Left lobe of liver (tissue), 2 donors: ENCODE results near the gene LRFN5. TPM values are rescaled to one million over a fixed set of nuclear protein-coding genes. Genes with fewer than 3 reads are reported as not detected.
"Not testable (repeated sequence)": the region's sequence is repeated elsewhere in the genome, so short reads cannot be mapped to it uniquely, and the experiment has no call there.

Source experiments
- ATAC-seq: fragments of 200-7000 bp; cut with Tn5 transposase; one replicate; pipeline ENCODE4 v1.9.1; 2020; ENCODE audit warnings: mild to moderate bottlenecking, moderate library complexity
- DNase-seq: peaks from one replicate; pipeline ENCODE4 v3.0.0-alpha.2; 2020; ENCODE audit warnings: low spot score
- total RNA-seq: library from RNA; stranded (reverse); gene quantifications from one replicate; pipeline ENCODE4 v1.2.1, GENCODE V29; 2021
- donor health status: DM: no; HTN: no; CAD: no; lungs with moderate emphysema.
- donor health status: DM: no; HTN: yes; CAD: no.

The LRFN5 gene
- total RNA-seq = 0.05 TPM

DNA sequence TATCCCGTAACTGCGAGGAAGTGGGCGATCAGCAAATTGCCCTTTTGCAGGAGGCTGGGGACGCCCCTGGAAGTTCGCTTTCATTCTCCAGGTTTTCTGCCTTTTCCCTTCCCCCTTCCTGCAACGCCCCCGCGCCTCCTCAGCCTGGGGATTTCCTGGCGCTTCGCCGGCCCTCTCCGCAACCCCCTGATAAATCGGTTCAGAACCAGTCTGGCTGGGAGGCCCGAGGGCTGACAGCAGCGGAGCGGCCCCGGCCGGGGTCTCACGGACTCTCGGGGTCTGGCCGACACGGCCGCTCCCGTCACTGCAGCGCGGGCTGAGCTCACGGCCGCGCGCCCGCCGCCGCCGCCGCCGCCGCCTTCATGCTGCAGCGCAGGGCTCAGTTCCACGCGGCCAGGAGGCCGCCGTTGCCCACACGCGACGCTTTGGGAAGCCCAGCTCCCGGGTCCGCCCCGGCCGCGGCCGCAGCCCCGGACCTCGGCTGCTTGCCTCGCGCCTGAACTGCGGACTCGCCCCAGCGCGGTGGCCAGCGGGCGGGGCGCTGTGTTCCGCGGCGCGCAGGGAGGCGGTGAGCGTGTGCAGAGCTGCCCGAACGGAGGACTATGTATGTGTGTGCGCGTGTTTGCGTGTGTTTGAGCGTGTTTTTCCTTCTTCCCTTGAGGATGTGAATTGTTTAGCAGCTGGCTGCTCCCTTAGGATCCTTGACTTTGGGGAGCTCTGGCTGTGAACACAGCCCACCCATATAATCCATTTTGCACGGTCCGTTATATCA, at the start of gene LRFN5:
Gene LRFN5, plus strand, starts transcription at position 345 of the 772 bp plus-strand sequence.
- no peak for DNase-seq
- ATAC-seq = peak; percentile 93

DNA sequence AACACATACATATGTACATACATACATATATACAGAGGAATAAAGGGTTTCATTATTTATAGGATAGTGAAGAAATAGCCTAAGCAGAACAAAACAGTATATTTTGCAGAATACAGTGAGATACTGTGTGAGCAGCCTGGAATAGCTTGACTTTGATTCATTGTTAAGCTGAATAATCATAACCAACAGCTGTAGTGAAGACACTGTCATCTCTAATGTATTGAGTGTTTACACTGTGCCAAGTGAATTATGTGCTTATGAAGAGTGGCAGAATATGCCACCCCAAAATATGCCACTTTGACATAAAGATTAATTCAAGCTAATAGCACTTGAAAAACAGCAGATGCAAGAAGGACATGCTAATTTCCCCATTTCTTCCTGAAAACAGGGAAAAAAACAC, 48.2 kb upstream of the LRFN5 start:
- DNase-seq (no peak), ATAC-seq (no peak)

DNA sequence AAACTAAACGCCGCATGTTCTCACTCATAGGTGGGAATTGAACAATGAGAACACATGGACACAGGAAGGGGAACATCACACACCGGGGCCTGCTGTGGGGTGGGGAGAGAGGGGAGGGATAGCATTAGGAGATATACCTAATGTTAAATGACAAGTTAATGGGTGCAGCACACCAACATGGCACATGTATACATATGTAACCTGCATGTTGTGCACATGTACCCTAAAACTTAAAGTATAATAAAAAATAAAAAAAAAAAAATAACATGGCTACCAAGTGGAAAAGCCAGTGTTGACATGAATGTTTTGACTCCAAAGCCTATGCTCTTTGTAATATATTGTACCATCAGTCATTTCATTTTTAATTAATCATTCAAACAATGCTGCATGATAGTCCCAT, 39.8 kb upstream of the LRFN5 start:
- DNase-seq, ATAC-seq: not testable (repeated sequence)

DNA sequence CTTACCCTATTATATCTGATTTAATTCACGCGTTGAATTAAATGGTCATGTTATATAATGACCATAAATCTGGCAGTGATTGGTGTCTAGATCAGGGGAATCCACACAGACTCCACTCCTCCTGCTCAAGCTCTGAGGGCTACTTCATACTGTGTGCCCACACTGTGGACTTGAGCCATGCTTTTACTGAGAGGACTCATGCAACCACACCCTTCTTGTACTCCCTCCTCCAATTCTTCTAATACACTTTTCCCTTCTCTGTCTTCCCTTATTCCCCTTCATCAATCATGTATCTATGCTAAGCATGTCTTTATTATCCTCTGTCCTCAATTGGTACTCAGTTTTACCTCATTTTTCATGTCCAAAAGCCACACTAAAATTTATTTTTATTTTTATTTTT, 37.7 kb upstream of the LRFN5 start:
- ATAC-seq (no peak), DNase-seq (no peak)

DNA sequence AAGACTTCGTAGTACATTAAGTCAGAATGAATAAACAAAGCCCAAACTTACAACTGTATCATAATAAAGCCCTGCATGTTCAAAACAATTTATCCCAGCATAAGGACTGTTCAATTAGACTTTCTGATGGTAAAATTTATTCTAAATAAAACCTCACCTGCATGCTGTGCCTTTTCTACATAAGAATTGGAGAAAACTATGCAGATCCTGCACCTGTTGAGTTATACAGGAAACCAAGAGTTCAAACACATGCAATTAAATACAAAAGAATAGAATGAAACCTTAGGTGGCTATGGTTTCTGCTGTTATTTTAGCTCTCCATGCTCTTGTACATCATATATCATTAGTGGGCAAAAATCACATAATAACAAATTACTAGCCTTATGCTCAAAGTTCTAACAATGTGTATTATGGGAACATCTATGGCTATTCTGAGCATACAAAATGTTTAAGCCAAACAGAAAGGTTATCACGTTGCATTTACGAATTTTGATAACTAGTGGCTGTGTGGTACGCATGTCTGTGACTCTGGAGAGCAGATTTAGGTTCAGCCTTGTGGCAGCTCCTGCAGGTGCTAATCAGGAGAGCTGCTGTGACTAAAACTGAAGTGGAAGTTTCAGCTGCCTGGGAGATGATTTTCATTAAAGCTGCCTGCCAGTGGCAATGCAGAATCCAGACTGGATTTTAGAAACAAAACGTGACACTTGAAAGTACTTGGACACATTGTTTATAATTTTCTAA, 36.1 kb upstream of the LRFN5 start:
- no peak for ATAC-seq
- no peak for DNase-seq

DNA sequence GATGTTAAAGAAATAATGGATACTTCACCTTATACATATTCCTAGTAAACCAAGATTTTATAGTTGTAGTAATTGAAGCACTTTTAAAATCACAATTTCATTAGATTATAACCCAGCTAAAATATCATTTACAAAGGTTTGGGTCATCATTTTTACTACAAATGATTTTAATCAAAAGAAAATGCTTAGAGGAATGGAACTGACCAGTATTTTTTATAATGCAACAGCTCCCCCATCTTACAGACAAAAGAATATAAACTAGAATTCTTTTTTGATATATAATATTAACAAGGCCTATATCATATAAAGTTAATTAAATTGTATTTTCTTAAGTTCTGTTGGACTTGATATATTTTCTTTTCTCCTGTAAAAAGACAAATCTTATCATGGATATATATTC, 20.4 kb upstream of the LRFN5 start:
- DNase-seq (no peak), ATAC-seq (no peak)

DNA sequence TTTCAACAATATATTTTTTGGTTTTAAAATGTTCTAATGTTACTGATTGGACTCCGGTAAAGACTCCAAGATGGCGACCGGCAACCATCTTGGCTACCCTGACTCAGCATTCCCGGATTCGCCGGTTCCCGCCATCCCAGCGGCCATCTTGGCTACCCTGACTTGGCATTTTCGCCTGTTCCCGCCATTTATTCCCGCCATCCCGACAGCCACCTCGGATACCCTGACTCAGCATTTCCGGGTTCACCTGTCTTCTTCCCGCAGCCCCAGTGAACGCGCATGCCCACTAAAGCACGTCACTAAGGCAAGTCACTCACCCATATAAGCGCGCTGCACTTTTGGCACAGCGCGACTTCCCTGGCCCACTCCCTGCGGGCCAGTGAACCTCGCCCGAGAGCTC, 9.0 kb upstream of the LRFN5 start:
- no peak for DNase-seq

DNA sequence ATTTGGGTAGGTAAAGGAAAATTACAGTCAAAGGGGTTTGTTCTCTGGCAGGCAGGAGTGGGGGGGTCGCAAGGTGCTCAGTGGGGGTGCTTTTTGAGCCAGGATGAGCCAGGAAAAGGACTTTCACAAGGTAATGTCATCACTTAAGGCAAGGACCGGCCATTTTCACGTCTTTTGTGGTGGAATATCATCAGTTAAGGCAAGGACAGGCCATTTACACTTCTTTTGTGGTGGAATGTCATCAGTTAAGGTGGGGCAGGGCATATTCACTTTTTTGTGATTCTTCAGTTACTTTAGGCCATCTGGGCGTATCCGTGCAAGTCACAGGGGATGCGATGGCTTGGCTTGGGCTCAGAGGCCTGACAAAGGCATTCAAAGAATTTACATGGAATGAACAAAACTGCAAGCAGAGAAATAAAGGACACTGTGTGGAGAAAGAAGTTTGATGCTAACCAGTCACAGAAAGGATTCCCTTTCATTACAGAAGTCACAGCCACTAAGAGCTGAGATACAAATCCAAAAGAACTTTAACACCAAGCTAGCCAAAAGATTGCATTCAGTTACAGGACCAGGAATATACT, 6.8 kb upstream of the LRFN5 start:
- DNase-seq, ATAC-seq: not testable (repeated sequence)

More for the DNA sequence above, 9.0 kb upstream of the LRFN5 start:
- no peak for ATAC-seq

DNA sequence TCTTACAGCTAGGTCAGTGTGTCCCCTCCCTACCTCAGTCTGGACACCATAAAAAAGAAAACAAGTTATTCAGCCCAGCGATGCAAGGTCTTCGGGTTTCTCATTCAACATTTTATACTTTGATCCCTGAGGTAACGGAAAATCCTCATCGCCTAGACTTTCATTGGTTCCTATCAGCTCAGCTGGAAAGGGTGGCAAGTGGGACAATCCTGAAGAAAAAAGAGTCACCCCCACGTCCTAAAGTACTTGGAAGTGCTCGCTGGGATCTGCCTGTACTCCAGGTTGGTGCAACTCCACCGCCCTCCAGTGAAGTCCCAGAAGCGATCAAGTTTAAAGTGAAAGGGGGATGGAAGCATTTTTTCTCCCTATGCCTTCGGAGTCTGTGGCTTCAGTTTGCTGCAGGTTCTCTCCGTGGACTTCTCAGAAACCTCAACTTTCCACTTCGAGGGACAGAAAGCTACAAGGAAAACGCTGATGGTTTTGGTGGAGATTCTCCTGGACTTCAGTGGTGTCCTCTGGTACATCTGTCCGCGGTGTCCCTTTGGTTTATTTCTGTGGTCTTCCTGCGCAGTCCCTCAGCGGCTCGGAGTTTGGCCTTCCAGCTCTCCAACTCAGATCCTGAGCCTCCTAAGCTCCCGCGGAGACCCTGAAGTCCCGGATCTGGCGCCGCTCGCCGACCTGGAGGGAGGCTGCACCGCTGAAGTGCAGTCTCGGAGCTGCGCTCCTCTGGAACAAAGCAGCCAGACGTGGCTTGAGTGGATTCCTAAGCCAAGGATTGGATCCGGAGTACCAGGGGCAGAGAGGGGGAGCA, 1.8 kb upstream of the LRFN5 start:
- ATAC-seq (no peak), DNase-seq (no peak)

DNA sequence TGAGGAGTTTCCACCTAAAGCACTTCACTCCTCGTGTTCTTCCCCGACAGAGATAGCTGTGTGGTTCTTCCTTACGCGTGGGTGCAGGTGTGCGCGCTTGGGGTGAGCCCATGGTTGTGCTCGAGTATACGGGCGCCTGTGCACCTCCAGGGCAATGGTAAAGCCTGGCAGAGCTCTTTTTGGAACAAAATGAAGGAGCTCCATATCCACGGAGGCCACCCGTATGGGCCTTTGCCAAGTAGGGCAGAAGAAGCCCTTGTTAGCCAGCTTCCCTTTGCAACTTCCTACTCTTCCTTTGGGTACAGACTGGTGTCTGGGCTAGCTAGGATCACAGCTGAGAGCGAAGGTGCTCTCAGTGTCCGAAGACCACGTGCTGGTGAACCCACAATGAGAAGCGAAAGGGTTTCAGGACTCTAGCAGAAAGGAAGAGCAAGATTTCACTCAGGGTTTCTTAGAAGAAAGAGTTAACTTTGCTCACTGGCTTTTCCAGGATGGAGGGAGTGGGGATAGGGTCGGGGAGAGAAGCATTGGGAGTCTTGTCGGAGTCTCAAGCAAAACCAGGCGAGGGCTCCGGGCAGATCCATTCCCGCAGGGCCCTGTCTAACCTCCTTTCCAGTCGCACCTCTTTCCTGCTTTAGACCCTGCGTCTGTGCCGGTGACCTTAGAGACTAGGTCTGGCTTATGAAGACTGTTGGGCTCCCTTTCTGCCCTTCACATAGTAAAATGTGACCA, 960 bp upstream of the LRFN5 start:
- ATAC-seq (no peak), DNase-seq (no peak)

DNA sequence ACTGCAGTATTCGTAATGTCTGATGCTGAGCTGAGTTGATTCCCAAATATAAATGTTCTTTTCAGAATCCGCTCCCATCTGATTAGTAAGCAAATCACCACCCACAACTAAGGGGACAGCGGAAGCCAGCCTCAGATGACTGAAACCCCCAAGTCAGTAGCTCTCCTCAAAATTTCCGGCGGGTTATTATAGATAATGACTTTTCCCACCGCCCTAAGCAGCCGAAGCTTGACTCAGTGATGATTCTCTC, 469 bp upstream of the LRFN5 start:
- ATAC-seq (no peak), DNase-seq (no peak)

DNA sequence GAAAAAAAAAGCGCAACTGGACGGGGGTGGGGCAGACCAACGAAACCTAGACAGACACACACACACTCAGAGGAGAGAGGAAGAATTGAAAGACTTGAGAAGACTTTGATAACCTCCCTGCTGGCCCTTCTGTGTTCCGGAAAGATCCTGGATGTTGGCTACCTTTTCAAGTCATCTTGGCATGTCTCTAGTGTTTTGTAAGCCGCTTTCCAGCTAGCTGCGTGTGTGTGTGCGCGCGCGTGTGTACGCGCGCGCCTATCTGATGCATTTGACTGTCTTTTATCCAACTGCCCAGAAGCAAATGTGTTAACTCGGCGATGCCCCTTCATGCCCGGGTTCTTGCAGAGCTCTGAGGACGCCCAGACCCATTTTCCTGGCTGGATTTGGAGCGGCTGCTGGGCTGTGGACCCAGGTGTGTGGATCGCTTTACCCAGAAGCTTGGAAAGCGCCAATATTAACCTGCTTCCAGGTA, 664 bp downstream of the LRFN5 start:
- ATAC-seq (peak; percentile 33), DNase-seq (no peak)

DNA sequence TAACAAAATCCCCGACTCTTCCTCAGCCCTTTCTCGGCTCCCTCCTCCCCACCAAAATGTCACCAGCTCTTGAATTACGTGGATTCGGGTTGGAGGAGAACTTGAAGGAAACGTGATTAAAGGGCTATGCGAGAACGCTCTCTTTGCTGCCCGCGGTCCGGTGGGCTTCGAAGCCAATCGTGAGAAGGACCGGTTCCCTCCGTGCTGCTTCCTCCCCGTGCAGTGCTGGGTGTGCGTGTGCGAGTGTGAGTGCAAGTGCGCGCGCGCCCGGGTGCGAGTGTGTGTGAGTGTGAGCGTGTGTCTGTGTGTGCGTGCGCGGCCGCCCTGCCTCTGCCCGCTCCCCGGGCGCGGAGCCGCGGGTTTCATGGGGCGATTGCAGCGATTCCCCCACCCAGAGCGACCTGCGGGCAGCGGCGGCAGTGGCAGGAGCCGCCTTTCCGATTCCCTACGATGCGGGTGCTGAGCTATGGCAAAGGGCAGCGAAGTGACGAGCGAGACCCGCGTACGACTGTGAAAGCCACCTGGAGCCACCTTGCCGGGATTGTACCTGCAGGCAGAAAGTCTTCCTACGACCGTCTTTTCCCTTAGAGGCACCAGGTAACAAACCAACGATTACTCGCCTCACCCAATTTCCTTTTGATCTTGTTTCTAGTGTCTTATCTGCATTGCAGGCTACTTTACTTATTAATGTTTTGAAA, 1.4 kb downstream of the LRFN5 start:
- ATAC-seq (no peak), DNase-seq (no peak)

DNA sequence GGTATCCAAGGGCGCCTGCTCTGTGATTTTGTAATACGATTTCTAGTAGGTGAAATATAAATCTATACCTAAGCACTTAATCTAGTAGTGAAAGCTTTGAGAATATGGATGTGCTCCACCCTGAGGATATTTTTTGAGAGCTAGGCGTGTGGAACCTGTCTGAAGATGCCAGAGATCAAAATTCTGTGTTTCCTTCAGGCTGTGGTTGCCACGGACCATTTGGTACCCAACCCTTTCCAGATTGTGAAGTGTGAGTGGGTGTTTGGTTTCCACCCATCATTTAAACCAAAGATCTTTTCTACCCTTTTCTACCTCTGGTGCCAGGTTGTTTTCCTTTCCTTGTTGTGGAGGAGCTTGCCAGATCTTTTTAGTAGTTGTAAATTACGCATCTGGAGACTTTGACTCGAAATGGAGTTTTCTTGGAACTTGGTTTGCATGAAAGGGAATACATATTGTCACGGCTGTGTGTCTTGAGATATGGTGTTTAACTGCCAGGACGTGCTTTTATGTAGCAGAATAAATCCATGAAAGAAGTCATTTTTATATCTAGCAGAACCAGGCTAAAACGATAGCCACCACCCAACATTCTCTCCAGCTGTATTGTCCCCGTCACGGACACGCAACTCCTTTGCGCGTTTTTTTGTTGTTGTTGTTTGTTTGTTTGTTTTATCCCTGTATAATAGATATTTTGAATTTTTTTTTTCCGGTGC, 2.2 kb downstream of the LRFN5 start:
- ATAC-seq = no peak
- DNase-seq = no peak

DNA sequence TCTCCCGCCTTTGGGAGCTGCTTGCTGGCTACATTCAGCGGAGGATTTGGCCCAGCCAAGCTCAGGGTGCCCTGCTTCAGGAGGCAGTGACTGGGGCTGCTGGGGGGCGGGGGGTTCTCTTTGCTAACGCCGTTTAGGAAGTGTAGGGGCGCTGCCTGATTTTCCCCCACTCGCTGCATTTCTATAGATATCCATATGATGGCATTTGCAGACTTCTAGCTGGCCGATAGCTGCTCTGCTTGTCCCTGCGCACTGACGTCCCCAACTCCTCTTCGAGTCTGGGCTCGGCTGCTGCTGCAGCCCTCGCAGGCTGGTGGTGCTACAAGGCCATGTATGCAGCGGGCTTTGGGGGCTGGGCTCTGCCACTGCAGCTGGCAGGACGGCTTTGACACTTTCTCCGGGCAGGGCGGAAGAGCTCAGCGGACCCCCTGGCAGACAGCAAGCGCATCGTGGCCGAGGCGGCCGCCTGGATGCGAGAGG, 3.1 kb downstream of the LRFN5 start:
- no peak for ATAC-seq

DNA sequence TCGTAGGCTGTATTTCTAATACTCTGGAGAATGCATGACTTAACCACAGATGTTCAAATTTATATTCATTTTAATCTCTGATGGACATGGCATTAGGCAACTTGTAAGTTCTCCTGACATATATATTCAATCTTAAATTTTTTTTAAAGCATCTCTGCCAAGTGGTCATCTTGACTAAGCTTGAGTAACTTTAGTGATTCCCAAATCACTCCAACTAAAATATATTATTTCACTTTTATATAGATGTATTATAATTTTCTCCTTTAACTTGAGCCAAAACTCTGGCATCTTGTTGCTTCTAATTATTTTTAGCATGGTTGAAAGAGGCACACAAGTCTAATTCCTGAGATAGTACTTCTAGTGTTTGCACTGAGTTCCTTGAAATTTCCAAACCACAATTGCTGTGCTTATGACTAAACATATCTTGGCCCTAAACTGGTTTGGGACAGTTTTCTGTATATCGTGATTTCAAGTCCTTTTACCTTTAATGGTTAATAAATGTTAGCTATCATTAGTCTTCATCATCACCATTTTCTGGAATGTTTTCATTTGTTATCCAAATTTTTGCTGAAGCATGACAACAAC, 8.4 kb downstream of the LRFN5 start:
- no peak for DNase-seq
- no peak for ATAC-seq

More for the DNA sequence above, 3.1 kb downstream of the LRFN5 start:
- DNase-seq = no peak

DNA sequence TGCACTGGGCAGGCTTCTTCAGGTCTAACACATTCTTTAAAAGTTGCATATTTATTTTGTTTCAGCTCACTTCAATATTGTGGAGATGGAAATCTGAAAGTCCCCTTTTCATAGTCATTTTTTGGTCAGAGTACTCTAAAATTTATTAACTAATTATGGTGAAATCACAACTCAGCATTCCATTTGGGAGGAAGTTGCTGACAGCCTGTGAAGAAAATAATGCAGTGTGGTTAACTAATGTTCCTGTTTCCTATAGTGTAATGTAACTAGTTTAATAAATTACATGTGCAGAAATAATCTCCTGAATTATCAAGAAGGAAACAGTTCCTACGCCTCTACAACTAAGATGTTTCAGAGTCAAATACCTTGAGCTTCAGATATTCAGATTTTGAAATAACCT, 17.1 kb downstream of the LRFN5 start:
- ATAC-seq = no peak
- DNase-seq = no peak

DNA sequence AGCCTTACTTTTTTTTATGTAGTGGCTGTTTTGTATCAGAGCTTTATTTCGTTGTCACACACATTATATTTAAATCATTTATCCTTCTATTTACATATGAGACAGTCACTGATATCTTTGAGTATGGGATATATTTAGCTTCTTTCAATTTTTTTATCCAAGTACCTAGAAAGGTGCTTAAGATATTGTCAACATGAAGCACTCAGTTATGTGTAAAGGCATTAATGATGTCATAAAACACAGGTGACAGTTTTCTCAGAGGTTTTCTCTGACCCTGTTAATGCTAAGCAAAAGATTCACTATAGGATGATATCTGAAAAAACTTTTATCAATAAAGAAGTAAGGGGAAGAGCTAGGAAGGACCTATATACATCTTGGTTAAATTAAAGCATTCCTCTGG, 23.2 kb downstream of the LRFN5 start:
- DNase-seq (no peak), ATAC-seq (no peak)

DNA sequence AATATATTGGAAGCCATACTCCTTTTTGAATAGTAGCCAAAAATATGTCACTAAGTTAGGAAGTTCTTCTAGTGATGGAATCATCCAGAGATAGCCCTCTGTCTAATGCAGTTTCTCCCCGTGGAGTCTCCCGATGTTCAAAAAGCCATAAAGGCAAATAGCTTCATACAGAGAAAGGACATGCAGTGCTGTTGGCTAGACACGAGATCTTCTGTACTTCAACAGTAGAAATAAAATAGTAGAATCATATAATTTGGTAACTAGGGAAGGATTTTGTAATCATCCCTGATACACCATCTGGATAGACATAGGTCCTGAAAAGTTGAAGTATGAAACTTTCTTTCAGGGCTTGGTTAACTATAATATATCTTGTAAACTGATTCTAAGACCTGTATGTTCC, 27.6 kb downstream of the LRFN5 start:
- DNase-seq (no peak), ATAC-seq (no peak)
